Peyer's patch (tissue), 4 donors: Measurements from ENCODE around the gene CNTN5. TPM values are rescaled to one million over a fixed set of nuclear protein-coding genes. Genes with fewer than 3 reads are reported as not detected.

Experiments
- DNase-seq, 3 donors: peaks; one replicate each; pipeline ENCODE4 v3.0.0-alpha.2; 2017 to 2019
- H3K27ac ChIP-seq, 4 donors: fragments of 200-600 bp; sonication (generic); one replicate each; pipeline ENCODE4 v1.5.1; 2016 to 2019
- H3K27me3 ChIP-seq, 2 donors: fragments of 200-600 bp; sonication (generic); one replicate each; pipeline ENCODE4 v1.5.1; 2019
- H3K36me3 ChIP-seq, 3 donors: fragments of 200-600 bp; sonication (generic); one replicate each; pipeline ENCODE4 v1.5.1; 2016 to 2019
- H3K4me1 ChIP-seq, 4 donors: fragments of 200-600 bp; sonication (generic); one replicate each; pipeline ENCODE4 v1.5.1; 2016 to 2019
- H3K4me3 ChIP-seq, 4 donors: fragments of 200-600 bp; sonication (generic); 1 replicate in 3 of 4; 2 replicates in 1 of 4; pipeline ENCODE4 v1.5.1; 2016 to 2019; ENCODE audit warnings: mild to moderate bottlenecking in 1 of 4
- H3K9me3 ChIP-seq, 4 donors: fragments of 200-600 bp; sonication (generic); one replicate each; pipeline ENCODE4 v1.5.1; 2016 to 2019; ENCODE audit warnings: mild to moderate bottlenecking in 1 of 4
- CTCF ChIP-seq, 6 experiments: fragments of 450-650 bp in 4 of 6; fragments of 200-600 bp in 2 of 6; sonication (generic) in 1 of 6; IDR thresholded peaks; one replicate each; pipeline ENCODE4 v1.5.1; 2017 to 2019; ENCODE audit warnings: antibody characterized with exemption in 6 of 6, mild to moderate bottlenecking in 3 of 6, moderate library complexity in 1 of 6
- POLR2A ChIP-seq, 2 donors: fragments of 450-650 bp; IDR thresholded peaks; one replicate each; pipeline ENCODE4 v1.5.1; 2017; ENCODE audit warnings: antibody characterized with exemption in 2 of 2, mild to moderate bottlenecking in 2 of 2, moderate library complexity in 2 of 2
- total RNA-seq, 4 donors: library from RNA; depleted of rRNA; stranded (reverse); fragments of >200 nt; gene quantifications; one replicate each; pipeline ENCODE4 v1.1.0, GENCODE V29; 2016

Gene CNTN5
- total RNA-seq, 4 donors from 2014 or later: not detected

- no peaks in the 10 kb centered on the region for H3K9me3 ChIP-seq
- H3K27ac ChIP-seq: no peak overlapping the region
- H3K4me1 ChIP-seq: no peaks in the 10 kb centered on the region
- TF ChIP-seq POLR2A (IDR thresholded peaks at IDR 0.05) (no peak), CTCF (IDR thresholded peaks at IDR 0.05) (no peak)
- H3K36me3 ChIP-seq: no peaks in the 10 kb centered on the region
- no peak for DNase-seq
- H3K27me3 ChIP-seq: no peaks in the 10 kb centered on the region
- H3K4me3 ChIP-seq: no peak overlapping the region
Measured at GRCh38 chr11:99952816-99953215, 932.1 kb downstream of the CNTN5 start.

- no peak for DNase-seq
- H3K27ac ChIP-seq: no peak overlapping the region
- no peaks in the 10 kb centered on the region for H3K4me1 ChIP-seq
- H3K4me3 ChIP-seq: no peak overlapping the region
- no peaks in the 10 kb centered on the region for H3K27me3 ChIP-seq
- TF ChIP-seq CTCF (IDR thresholded peaks at IDR 0.05) (no peak), POLR2A (IDR thresholded peaks at IDR 0.05) (no peak)
- no peaks in the 10 kb centered on the region for H3K36me3 ChIP-seq
- H3K9me3 ChIP-seq: no peaks in the 10 kb centered on the region
Measured at GRCh38 chr11:99960536-99960935, 939.8 kb downstream of the CNTN5 start.

- no peaks in the 10 kb centered on the region for H3K27me3 ChIP-seq
- H3K36me3 ChIP-seq: no peaks in the 10 kb centered on the region
- no peaks in the 10 kb centered on the region for H3K9me3 ChIP-seq
- DNase-seq: no peak
- no peak for TF ChIP-seq POLR2A (IDR thresholded peaks at IDR 0.05)
- TF ChIP-seq CTCF (IDR thresholded peaks at IDR 0.05): no peak
- no peaks in the 10 kb centered on the region for H3K4me1 ChIP-seq
- no peak overlapping the region for H3K4me3 ChIP-seq
- H3K27ac ChIP-seq: no peak overlapping the region
Measured at GRCh38 chr11:99968336-99968735, 947.6 kb downstream of the CNTN5 start.

- Histone ChIP-seq H3K36me3 (no peaks in the 10 kb centered on the region), H3K4me1 (no peaks in the 10 kb centered on the region), H3K27ac (no peak overlapping the region), H3K27me3 (no peaks in the 10 kb centered on the region), H3K4me3 (no peak overlapping the region), H3K9me3 (peaks cover 0 to 3% (median 0%) of the 10 kb centered on the region in 4 donors)
- TF ChIP-seq CTCF (IDR thresholded peaks at IDR 0.05): no peak
- no peak for TF ChIP-seq POLR2A (IDR thresholded peaks at IDR 0.05)
- DNase-seq: no peak
Measured at GRCh38 chr11:99973993-99974392, 953.2 kb downstream of the CNTN5 start.

GRCh38 chr11:99979042-99979441 is 958.3 kb downstream of the CNTN5 start:
- H3K4me1 ChIP-seq: no peaks in the 10 kb centered on the region
- H3K9me3 ChIP-seq: peaks cover 0 to 3% (median 0%) of the 10 kb centered on the region in 4 donors
- no peak for DNase-seq
- H3K27me3 ChIP-seq: no peaks in the 10 kb centered on the region
- no peak overlapping the region for H3K27ac ChIP-seq
- H3K36me3 ChIP-seq: no peaks in the 10 kb centered on the region
- no peak overlapping the region for H3K4me3 ChIP-seq
- TF ChIP-seq POLR2A (IDR thresholded peaks at IDR 0.05) (no peak), CTCF (IDR thresholded peaks at IDR 0.05) (no peak)

GRCh38 chr11:99987821-99988470 is 967.2 kb downstream of the CNTN5 start:
- TF ChIP-seq CTCF (IDR thresholded peaks at IDR 0.05): no peak
- no peak for TF ChIP-seq POLR2A (IDR thresholded peaks at IDR 0.05)
- H3K27ac ChIP-seq: no peak overlapping the region
- DNase-seq: no peak

More at GRCh38 chr11:99987821-99988470, 967.2 kb downstream of the CNTN5 start:
- Histone ChIP-seq H3K27me3 (no peaks in the 10 kb centered on the region), H3K36me3 (no peaks in the 10 kb centered on the region), H3K9me3 (no peaks in the 10 kb centered on the region), H3K4me3 (no peak overlapping the region), H3K4me1 (no peaks in the 10 kb centered on the region)
